Posterior cingulate gyrus (tissue), 11 donors: Measurements from ENCODE around the gene CPM.
A peak's percentile ranks its signal among the peaks of the same experiment; 100 is the strongest.

Experiments
- DNase-seq, 10 donors: peaks; one replicate each; pipeline versions ENCODE4 v3.0.0 to v3.0.0-alpha.2; 2020 to 2021; ENCODE audit warnings: mixed read lengths in 3 of 10
- intact Hi-C: fragments of 100-400 bp; cut with DNase I; formaldehyde crosslinking; loops from one replicate; pipeline ENCODE4 v1.15.1; 2023

Gene CPM

DNA sequence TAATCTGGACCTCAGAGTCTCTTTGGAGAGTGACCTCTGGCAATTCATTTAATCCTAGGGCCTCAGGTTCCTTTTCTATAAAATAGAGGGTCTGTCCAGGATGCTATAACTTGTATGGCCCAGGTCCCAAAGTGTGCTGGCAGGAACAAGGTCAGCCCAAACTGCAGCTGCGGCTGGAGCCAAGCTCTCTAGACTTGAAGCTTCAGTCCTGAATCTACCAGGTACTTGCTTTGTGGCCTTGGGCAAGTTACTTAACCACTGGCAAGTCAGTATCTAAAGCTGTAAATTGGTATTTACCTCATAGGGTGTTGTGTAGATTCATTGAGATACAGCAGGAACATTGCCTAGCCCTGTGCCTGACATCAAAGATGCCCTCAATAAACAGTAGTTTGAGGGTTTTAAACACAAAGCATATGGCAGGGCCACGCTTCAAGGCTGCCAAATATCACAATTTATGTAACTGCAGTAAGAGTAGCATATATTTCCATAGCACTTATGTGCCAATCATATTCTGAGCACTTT lies 21.7 kb downstream of the CPM start:
- intact Hi-C loops: no loop called here
- DNase-seq: no peak

DNA sequence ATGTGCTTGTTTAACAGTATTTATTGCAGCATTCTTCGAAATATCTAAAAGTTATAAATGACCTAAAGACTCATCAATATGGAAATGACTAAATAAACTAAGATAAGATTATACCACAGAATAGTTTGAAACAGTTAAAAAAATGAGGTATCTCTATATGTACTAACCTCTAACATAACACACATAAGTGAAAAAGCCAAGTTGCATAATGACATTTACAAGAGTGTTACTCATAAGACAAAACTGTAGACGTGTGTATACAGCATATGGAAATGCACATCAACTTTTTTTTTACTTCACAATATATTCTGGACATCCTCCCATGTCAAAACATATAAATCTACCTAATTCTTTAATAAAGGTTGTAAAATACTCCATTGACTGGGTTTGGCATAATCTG lies 22.8 kb downstream of the CPM start:
- intact Hi-C loops: no loop called here
- no peak for DNase-seq

GRCh38 chr12:68908076-68908475 lies 24.9 kb downstream of the CPM start:
- intact Hi-C loops: no loop called here
- no peak for DNase-seq

- intact Hi-C loops: no loop called here
Observed at GRCh38 chr12:68905733-68906132, 27.2 kb downstream of the CPM start.

GRCh38 chr12:68904351-68904962 lies 28.5 kb downstream of the CPM start:
- no peak for DNase-seq
- intact Hi-C loops: no loop called here

More at GRCh38 chr12:68905733-68906132, 27.2 kb downstream of the CPM start:
- no peak for DNase-seq

GRCh38 chr12:68903511-68903910 lies 29.5 kb downstream of the CPM start:
- intact Hi-C loops: no loop called here
- no peak for DNase-seq

- no peak for DNase-seq
- intact Hi-C loops: no loop called here
Observed at GRCh38 chr12:68901551-68901950, 31.4 kb downstream of the CPM start.

- DNase-seq: no peak
- intact Hi-C loops: no loop called here
Observed at GRCh38 chr12:68901145-68901544, 31.8 kb downstream of the CPM start.

DNA sequence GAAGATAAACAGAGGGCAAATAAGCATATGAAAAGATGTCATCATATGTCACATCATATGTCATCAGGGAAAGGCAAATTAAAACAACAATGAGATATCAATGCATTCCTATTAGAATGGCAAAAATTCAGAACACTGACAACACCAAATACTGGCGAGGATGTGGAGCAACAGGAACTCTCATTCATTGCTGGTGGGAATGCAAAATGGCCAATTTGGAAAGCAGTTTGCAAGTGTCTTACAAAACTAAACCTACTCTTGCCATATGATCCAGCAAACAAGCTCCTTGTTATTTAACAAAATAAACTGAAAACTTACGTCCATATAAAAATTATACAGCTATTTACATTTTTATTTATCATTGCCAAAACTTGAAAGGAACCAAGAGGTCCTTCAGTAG lies 32.7 kb downstream of the CPM start:
- intact Hi-C loops: no loop called here
- DNase-seq: no peak

- intact Hi-C loops: no loop called here
- peak in 4 of 10 donors; percentile 5 to 54 (median 26) for DNase-seq
Observed at GRCh38 chr12:68899251-68899771, 33.7 kb downstream of the CPM start.

DNA sequence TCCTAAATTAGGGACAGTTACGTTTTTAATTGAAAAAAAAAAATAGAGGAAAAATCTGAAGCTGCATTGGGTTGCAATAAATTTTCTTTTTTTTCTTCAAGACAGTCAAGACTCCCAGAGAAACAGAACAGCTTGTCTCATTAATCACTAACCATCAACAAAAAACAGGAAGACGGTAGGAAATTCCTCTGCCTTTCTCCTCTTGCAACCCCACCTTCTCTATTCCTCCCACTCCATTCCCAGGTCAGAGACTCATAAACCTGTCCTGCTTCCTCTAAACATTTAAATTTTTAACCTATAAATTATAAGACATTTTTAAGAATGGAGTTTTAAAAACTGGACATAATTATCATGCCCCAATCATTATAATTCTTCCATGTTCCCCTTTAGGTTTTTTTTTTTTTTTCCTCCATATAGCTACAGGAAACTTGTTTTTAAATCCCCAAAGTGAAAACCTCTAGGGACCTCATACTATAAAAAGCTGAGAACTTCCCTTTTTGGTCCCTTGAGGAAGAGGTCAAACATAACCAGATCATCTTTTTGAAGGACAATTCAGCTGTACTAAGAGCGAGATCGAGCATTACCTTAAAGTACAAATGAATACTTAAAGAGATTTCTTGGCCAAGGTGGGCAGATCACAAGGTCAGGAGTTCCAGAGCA lies 36.0 kb downstream of the CPM start:
- intact Hi-C loops: no loop called here

GRCh38 chr12:68894276-68894855 lies 38.6 kb downstream of the CPM start:
- intact Hi-C loops: no loop called here

More for the DNA sequence above, 36.0 kb downstream of the CPM start:
- DNase-seq: no peak

DNA sequence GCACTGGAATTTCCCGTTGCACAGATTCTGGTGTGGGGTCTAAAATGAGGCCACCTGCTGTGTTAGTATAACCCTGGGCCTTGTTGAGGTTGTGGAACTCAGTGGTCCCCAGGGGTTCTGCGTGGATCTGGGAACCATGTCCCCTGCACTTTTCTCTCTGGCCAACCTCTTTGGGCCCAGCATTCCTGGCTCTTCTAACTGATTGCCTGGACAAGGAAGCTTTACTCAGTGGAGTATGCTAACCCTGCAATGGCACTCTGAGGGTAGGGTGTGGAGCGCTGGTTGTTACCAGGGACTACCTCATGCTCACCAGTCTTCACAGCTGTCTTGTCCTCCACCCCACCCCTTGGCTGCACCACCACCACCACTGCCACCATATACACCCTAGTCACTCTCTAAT lies 39.2 kb downstream of the CPM start:
- no peak for DNase-seq
- intact Hi-C loops: no loop called here

More at GRCh38 chr12:68894276-68894855, 38.6 kb downstream of the CPM start:
- DNase-seq: no peak

DNA sequence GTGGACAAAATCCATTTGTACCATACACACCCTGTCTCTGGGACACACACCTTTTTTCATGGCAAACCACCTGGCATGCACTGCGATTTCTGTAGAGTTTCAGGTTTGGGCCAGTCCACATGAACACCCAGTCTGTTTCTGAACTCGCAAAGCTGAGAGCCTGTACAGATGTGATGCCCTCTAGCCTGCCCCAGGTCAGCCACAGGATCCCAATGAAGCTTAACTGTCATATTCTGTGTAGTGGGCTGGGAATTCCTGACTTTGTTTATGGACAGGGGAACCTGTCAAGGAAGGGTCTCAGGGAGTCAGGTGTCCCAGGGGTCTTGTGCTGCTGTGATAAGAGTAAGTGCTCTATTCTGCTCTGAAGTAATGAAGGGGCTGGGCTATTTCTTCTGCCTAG lies 39.8 kb downstream of the CPM start:
- intact Hi-C loops: no loop called here
- no peak for DNase-seq

DNA sequence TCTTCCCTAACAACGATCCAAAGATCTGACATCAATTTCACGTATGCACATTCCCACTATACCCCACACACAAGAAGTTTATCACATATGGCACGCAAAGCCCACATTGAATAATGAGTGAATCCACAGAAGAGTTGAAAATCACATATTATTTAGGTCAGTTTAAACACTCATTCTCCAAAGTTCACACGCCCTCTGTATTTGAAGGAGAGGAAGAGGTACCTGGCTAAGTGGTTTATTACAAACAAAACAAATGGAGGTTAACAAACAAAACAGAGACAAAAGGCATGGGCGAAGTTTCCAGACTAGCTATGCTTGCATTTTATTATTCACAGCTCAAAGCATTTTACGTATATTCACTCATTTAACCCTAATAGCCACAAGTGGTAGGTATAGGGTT lies 41.8 kb downstream of the CPM start:
- DNase-seq: no peak
- intact Hi-C loops: no loop called here

GRCh38 chr12:68890701-68891113 lies 42.3 kb downstream of the CPM start:
- DNase-seq: no peak
- intact Hi-C loops: no loop called here

GRCh38 chr12:68888243-68888642 lies 44.7 kb downstream of the CPM start:
- DNase-seq: no peak
- intact Hi-C loops: no loop called here

DNA sequence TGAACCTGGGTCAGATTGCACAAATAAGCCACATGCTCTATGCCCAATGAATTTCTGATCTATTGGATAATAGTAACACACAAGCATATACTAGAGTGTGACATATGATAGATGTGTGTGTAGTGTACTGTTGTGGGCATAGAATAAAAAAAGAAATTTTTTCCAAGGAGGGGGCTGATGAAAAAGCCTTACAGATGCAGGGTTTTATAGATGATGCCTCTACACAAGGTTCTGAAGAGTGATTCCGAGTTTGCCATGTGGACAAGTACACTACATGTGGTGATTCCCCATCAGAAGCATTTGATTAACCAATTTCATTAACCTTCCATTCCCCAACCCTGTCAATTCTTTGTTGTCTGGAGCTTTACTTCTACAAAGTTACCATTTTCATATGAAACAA lies 45.3 kb downstream of the CPM start:
- intact Hi-C loops: no loop called here
- DNase-seq: no peak

DNA sequence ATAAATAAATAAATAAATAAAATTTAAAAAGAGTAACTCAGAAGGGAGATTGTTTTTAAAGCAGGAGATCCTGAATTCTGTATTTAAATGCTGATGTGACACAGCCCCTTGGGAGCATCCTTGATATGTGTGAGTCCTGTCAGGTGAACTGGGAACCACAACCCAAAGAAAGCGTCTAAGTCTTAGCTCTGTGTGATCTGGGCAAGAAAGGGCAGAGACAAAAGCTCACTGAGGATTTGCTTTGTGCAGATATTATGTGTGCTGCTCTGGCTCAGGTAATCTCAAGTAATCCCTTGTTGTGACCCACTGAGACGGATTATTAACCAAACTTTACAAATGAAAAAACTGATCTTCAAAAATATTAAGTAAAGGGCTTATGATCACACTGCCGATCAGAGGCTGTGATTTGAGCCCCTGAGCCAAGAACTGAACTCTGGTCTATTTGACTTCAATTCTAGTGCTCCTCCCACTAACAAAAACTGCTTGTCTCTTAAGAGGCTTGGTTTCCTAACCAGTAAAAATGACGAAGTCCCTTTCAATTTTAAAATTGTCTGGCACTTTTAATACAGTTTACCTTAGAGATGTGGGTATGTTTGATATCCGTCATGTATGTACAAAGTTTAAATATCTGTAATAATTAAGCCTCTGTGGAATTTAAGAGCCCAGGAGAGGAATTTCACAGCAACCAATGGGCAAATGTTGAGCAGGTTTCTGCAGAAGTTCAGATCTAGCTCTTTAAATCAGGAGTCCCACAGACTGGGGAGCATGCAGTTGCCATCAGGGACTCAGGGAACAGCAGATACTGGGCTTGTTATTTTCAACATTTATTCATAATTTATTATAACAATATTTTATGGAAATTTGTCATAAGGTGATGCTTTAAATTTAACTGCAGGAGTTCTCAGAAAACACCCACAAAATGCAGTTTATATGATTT lies 46.1 kb downstream of the CPM start:
- intact Hi-C loops: no loop called here
- no peak for DNase-seq

- DNase-seq: no peak
- intact Hi-C loops: no loop called here
Observed at GRCh38 chr12:68885381-68885780, 47.6 kb downstream of the CPM start.

GRCh38 chr12:68884251-68884650 lies 48.7 kb downstream of the CPM start:
- no peak for DNase-seq
- intact Hi-C loops: no loop called here
